ENCODE results near the gene INCA1.

The INCA1 gene

DNA sequence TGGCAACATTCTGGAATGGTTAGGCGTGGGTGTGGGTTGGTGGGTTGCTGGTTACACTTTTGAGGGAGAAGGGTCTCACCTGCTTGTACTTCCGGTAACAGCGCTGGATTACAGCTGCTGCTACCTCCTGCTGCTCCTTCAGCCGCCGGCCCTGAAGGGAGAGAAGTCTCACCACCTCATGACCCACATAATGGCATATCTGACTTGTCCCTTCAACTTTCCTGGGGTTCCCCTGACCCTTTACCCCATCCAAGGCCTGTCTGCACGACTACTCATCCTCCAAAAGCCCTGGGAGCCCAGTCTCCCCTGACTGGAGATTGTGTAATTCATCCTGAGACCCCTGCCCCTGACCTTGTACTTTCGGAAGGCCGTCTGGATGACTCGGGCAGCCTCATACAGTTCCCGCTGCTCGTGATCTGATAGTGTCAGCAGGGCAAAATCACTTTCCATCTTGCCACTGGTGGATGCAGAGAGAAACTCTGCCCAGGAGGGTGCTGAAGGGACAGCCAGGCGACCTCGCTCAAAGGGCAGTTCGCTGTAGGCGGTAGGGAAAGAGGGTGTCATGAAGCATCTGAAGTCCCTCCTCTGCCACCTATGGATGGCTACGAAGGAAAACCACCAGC is 27.7 kb downstream of the INCA1 start:
- no peak for DNase-seq

DNA sequence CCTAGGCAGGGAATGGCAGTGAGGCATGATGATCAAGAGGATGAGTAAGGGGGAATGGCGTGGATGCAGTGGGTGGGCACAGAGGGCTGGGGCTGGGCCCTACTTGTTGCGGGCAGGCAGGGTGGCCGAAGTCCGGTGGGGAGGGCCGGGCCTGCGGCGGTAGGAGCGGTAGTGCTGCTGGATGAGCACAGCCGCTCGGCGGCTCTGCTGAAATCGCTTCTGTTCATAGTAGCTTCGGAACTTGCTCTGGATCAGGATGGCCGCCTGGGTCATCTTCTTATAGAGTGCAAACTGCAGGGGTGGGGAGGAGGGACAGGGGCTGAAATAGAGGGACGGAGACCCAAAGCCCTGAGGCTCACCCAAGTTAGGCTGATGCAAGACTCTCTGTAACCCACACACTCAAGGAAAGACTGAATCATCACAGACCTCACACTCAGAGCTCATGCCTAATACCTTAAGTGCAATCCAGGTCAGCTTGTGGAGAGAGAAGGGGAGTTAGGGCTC is 28.2 kb downstream of the INCA1 start:
- DNase-seq = no peak

DNA sequence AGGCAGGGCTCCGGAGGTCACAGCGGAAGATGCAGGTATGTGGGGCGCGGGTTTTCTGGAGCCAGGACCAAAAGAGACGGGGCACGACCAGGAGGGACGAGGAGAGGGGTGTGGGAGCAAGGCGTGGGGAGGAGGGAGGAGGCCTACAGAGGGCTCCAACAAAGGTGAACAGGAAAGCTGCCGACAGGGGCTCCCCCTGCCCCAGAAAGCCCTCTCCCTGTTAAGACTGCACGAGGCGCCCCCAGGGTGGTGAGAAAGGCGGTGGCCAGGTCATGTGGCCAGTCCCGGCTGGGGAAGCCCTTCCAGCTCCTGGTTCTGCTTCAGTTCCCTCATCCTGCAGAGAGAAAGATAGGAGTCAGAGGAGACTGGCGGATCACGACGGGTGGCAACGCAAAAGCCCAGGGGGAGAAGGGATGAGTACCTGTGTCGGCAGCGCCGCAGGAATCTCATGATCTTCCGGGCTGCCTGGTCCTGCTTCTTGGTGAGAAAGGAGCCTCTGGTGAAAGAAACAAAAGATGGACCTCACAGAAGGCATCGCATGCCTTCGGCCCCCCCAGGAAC is 28.8 kb downstream of the INCA1 start:
- DNase-seq = no peak

- peak; percentile 92 for DNase-seq
These were observed 29.5 kb downstream of the INCA1 start, which contains the start of gene SPAG7 for GRCh38 chr17:4967539-4968485. Gene SPAG7 (minus strand): TSS chr17:4967817. CDS start chr17:4967804, 13 bp downstream.

DNA sequence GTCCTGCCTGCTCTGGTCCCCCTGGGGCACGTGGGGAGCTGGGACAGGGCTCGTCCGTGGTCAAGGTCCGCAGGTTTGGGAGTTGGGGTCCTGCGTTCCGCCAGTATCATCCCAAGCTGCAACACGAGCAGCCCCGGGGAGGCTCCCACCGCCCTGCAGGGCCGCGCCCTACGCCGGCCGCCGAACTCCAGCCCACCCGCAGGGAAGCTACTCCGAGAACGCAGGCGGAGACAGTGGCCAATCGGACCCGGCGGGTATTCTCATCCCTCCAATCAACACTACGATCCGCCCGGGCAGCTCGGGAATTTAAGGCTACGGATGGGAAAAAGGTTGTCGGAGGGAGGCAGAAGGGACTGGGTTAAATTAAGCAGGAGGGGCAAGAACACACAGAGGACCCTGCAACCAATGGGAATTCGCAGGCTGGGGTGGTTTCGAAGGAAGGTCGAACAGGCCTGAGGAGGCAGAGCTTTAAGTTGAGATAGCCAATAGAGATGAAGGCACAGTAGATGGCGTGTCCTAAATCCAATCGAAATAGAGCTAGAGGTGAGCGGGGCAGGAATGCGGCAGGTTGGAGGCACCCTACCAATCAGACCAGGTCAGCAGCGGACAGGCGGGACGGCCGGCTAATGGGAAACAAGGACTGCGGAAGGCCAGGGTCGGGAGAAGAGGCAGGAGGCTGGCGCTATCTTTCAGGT is 30.3 kb downstream of the INCA1 start:
- DNase-seq = peak; percentile 95

DNA sequence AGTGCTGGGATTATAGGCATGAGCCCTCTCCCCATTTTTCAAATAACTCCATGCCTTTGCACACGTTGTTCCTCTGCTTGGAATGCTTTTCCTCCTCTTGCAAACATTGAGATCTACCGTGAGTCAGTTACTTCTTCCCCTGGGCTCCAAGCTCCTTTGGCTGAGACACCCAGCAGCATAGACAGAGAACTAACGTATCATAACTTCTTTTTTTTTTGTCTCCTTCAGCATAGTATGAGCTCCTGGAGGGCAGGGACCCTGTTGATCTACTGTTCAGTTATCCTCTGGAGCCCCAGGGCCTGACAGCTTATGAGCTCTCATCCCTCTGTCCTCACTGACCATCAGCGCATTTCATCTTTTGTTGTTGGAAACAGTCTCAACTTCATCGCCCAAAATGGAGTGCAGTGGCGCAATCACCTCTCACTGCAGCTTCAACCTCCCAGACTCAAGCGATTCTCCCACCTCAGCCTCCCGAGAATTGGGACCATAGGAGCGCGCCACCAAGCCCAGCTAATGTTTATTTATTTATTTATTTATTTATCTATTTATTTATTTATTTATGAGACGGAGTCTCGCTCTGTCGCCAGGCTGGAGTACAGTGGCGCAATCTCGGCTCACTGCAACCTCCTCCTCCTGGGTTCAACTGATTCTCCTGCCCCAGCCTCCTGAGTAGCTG is 31.9 kb downstream of the INCA1 start:
- no peak for DNase-seq

GRCh38 chr17:4960279-4960922 is 36.9 kb downstream of the INCA1 start:
- DNase-seq = no peak

- no peak for DNase-seq
These were observed 37.9 kb downstream of the INCA1 start for GRCh38 chr17:4959261-4959965.

- DNase-seq = no peak
These were observed 39.2 kb downstream of the INCA1 start for GRCh38 chr17:4958102-4958501.

DNA sequence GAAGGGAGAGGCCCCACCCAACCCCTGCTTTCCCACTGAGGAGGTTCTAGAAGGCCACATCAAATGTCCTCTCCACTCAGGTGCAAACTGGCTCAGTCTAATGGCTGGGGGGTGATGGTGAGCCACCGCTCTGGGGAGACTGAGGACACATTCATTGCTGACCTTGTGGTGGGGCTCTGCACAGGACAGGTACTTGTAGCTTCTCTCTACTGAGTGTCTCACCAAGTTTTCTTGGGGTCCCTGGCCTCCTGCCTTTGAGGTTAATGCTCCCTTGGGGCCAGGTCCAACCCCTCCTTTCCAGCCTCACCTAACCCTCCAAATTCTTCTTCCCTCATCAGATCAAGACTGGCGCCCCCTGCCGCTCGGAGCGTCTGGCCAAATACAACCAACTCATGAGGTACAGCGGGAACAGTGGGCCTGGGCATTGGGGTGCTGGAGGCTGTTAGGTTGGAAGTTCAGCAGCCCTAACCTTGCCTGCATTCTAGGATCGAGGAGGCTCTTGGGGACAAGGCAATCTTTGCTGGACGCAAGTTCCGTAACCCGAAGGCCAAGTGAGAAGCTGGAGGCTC is 40.7 kb downstream of the INCA1 start:
- DNase-seq = peak; percentile 46

DNA sequence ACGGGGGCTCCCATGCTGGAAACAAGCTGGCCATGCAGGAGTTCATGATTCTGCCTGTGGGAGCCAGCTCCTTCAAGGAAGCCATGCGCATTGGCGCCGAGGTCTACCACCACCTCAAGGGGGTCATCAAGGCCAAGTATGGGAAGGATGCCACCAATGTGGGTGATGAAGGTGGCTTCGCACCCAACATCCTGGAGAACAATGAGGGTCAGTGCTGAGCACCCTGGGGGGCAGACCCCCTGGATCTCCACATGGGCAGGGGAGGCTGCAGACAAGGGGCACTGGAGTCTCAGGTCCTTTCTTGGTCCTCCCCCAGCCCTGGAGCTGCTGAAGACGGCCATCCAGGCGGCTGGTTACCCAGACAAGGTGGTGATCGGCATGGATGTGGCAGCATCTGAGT is 42.2 kb downstream of the INCA1 start:
- DNase-seq = no peak

GRCh38 chr17:4953451-4953961 is 43.8 kb downstream of the INCA1 start:
- DNase-seq = no peak

GRCh38 chr17:4951486-4951885 is 45.8 kb downstream of the INCA1 start:
- no peak for DNase-seq

DNA sequence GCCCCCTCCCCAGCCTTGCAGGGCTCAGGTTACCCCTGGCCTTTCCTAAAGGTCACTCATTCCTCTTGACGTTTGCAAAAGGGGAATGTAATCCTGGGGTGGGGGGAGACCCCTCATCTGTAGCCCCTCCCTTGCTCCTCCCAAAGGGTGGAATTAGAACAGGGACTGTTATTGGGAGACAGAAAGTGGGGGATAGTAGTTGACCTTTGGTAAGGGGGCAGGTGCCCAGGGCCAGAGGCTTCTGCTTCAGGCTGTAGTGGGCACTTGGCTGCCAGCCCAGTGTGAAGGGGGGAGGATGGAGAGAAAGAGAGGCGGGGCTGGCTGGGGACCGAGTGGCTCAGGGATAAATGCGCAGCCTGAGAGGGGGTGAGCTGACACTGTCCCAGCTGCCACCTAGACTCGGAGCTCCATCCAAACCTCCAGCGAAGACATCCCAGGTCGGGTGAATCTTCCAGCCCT is 46.5 kb downstream of the INCA1 start, which contains the start of gene ENO3:
Gene ENO3 (plus strand): TSS at position 374 of the 459 bp plus-strand sequence. CDS start 711 bp downstream, outside the sequence.
- DNase-seq = no peak

DNA sequence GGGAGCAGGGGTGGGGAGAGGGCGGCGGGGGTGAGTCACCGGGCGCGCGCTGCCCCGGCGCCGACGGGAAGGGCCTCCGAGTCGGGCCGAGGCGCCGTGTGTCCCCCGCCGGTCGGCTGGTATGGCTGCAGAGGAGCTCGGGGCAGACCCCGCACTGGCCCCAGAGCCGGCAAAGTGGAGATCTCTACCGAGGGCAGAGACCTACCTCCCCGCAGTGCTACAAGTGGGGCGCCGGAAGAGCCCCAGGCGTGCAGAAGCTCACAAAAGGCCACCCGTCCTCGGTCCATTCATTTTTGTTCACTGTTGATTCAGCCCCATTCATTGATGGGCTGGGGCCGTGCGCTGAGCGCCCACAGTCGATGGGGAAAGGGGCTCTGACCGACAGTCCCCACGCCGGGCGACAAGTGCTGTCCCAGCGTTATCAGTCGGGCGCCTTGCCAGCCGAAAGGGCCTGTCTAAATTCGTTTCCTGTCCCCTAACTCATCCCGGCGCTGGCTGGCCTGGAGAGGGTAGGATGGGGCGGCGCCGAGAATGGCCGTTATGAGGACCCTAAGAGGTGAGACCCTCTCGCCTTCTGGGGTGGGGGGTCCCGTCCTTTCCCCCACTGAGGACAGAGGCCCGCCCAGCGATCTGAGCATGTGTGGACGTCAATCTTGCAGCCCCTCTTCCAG is 47.1 kb downstream of the INCA1 start:
- no peak for DNase-seq

DNA sequence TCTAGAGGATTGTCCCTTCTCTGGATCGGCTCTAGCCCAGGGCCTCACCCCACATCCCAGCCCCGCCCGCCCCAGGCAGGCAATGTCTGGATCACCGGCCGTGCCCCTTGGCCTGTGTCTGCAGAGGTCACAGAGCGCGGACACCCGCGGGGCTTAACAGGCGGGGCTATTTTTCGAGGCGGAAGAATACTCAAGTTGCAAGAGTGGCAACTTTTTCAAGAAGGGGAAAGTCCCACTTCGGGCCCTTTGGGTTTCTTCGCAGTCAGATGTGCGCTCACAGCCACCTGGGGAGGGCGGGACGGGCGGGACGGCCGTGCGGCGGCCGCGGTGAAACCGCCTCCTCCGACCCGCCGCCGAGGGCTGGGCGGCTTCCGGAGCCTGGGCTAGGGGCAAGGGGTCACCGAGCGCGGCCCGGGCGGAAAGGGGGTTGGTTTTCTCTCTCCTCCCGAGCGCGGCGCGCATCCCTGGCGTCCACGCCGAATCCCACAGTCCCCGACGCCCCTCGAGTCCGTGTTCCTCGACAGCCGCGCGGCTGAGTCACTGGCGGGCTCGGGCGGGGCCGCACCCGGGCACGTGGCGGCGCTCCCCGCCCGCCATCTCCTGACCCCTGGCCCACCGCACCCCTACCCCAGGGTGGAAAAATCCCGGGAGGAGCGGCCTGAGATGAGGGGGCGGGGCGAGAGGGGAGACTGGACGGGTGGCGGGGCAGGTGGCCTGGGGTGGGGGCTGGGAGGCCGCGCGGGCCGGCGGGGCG is 47.8 kb downstream of the INCA1 start:
- peak; percentile 71 for DNase-seq

DNA sequence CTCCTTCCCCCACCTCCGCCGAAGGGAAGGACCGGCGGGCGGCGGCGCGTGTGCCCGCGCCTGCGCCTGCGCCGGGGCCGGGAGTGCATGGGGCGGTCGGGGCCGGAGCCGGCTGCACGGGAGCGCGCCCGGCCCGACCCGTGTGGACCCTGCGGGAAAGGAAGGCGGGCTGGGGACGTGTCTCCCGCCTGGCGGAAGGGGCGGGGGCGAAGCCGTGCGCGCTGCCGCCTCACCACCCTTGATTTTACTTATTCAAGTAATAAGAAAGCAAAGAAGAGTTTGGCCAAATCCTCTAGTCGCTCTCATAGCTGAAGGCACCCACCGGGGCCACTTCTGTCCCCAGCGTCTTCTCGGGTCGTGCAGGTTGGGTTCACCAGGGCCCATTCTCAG is 48.4 kb downstream of the INCA1 start:
- DNase-seq = peak; percentile 68

- peak; percentile 92 for DNase-seq
These were observed 49.0 kb downstream of the INCA1 start, which contains the start of gene PFN1 for GRCh38 chr17:4948166-4948930. Gene PFN1 (minus strand): TSS chr17:4948530. CDS start chr17:4948394, 136 bp downstream.
